DMS153 treated with DMSO at 0.1 percent for 48 hours (cell line): Measurements from ENCODE around the gene SGO2.
"Not testable (repeated sequence)": the region's sequence is repeated elsewhere in the genome, so short reads cannot be mapped to it uniquely, and the experiment has no call there.

Source experiments
- DNase-seq: peaks from one replicate; lab custom pipeline; 2025; ENCODE audit not compliant: unreplicated experiment; lab: John Stamatoyannopoulos, UW

SGO2 gene

GRCh38 chr2:200618590-200619021, 92.6 kb downstream of the SGO2 start:
- no peak for DNase-seq

DNA sequence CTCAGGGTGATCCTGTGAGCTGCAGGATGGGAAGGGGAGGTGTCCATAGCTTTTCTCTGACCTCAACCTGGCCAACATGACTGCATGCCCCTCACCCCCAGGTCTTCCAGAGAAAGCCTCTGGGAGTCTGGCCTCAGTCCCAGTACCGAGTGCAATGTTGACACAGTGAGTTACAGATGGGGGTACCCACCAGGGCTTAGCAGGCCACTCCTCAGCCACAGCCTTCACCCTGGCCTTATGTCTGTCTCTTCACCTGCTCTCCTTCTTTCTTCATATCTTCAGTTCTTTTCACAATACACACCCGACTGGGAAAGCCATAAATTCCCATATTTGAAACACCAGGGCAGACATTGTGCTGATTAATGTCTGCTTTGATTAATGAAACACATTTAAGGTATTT, 93.3 kb downstream of the SGO2 start:
- no peak for DNase-seq

DNA sequence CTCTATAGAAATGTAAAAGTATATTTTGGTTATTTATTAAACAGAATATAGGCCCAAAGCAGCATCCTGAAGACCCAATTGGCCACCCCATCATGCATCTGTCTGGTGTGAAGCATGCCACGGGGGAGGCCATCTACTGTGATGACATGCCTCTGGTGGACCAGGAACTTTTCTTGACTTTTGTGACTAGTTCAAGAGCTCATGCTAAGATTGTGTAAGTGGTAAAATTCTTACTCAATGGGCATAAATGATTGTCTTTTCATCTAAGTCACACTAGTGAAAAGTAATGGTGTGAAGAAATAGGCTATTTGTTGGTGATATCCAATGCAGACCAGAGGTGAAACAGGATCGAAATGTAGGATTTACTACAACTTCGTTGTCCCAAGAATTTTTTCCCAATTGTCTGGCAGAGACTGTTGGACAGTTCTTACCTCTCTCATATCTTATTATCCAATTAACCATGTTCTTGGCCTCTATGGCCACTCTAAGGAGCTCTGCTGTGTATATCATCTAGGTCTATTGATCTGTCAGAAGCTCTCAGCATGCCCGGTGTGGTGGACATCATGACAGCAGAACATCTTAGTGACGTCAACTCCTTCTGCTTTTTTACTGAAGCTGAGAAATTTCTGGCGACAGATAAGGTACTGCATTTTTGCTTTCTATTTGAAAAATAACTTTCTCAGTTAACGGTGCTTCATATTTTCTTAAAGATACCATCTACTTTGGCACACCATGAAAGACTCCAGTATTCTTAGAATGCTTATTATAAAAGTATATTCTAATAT, 94.8 kb downstream of the SGO2 start:
- no peak for DNase-seq

DNA sequence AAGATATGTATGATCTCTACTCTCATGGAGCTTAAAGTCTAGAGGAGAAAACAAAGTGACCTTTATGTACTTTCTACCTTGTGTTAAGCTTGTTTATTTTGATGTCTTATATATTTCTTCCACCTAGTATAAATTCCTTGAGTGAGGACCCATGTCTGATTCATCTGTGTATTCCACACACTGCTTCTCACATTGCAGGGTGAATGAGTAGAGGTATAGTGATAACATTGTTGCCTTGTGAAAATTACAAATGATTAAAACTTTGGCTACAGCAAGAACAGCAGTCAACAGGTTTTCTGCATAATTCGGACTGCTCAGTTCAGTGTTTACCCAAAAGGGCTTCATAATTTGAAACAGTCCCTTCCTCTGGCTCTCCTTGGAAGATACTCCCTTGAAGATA, 96.1 kb downstream of the SGO2 start:
- no peak for DNase-seq

- no peak for DNase-seq
Observed at GRCh38 chr2:200624026-200624425, 98.0 kb downstream of the SGO2 start.

DNA sequence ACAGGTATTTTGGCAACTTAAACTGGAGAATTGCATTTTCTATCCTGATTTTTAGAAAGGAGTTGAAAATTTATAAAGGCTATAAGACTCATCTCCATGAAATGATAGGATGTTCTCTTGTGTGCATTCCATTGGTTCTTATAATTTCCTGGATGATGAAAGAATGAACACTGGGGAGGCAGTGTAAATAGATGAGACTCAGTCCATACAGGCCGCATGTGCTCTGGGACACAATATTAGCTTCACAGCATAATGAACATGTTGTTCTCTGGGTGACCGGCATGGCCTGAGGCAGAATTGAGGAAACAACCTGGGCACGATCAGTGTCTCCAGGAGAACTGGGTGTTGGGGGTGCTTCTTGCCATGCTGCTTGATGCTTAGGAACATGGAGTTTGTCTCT, 98.7 kb downstream of the SGO2 start:
- DNase-seq: no peak

DNA sequence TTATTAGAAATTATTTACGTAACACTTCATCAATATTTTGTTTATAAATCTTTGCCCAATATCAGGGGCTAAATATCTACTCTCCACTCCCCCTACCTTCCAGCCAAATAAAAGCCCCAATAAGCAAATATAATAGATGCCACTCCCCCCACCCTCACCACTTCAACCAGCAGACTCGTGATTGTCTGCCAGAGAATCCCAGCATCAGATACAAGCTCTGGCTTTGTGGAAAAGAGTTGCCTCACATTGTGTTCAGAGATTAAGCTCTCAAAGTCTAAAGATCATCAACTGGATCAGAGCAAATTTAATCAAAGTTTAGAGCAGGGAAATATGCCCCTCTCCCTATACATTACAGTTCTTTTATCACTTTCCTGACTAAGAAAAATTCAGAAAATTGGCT, 99.3 kb downstream of the SGO2 start:
- DNase-seq: no peak

- DNase-seq: no peak
Observed at GRCh38 chr2:200625958-200626363, 100.0 kb downstream of the SGO2 start.

- DNase-seq: no peak
Observed at GRCh38 chr2:200627110-200627770, 101.2 kb downstream of the SGO2 start.

DNA sequence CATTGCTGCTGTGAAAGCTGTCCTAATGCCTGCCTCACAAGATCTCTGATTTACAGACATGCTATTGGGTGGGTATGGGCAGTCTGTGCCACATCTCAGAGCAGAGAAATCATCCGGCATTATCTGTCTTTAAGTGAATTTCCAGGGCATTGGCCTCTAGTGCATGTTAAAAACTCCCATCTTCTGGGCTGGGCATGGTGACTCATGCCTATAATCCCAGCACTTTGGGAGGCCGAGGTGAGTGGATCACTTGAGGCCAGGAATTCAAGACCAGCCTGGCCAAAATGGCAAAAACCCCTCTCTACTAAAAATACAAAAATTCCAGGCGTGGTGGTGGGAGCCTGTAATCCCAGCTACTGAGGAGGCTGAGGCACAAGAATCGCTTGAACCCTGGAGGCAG, 102.5 kb downstream of the SGO2 start:
- not testable (repeated sequence) for DNase-seq

DNA sequence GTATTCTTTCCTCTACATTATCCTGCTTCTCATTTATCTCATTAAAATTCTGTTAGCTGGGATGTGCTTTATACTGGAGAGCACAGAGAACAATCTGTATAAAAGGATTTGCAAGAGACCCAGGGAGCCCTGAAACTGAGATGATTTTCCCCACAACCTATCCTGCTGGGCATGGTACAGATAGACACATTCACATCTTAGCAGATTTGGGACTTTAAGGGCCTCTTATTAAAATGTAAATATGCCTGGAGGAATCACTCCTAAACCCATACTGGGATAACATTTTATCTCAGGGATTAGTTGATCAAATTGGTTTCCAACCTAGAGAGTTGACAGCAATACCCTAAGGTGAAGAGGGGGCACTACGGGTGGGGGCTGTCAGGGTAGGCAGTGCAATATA, 105.3 kb downstream of the SGO2 start:
- no peak for DNase-seq
